ENCODE results near the gene NFIB. TPM values are rescaled to one million over a fixed set of nuclear protein-coding genes. Genes with fewer than 3 reads are reported as not detected.

NFIB gene
- total and polyA plus RNA-seq, 7 experiments from 2014 or later: 0.32 TPM; not detected in 6

DNA sequence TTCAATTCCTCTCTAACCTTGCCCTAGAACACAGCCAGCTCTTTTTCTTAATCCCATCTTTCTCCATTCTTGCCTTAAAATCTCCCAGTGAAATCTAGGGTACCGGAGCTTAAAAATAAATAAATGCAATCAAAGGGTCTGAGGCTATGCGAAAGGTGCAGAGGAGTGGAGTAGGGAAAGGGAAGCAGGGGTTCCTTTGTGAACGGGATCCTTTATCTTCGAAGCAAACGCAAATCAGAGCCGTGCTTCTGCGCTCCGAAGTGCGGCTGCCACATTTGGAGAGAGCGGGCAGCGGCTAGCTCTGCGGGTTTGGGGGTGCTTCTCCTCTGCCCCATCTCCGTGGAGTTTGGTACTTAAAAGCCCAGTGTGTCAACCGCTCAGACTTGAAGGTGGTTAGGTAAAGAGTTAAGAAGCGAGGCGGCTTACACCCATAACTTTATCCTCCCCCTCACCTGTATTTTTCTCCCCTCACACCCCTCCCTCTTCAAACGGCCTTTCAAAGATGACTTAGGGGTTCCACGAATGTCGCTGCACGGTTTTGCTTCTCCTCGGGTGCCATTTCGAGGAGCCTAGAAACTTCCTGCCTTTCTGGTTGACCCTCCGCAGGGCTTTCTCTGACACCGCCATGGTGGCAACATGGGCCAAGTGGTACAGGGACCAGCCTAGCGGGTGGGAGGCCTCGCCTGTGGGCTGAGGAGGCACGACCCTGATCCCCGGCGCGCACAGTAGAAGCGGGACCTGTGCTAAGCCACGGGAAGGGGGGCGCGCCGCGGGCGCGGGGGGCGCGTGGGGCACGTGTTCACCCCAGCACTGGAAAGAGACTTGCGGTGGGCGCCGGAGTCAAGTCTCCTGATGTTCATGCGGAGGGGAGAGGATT lies 31.7 kb upstream of the NFIB start:
- H3K27ac Mint-ChIP-seq: no peak overlapping the region
- DNase-seq: no peak
- peaks cover 31 to 40% (median 36%) of the 10 kb centered on the region in 5 donors for H3K27me3 Mint-ChIP-seq
- Histone ChIP-seq H3K9me3 (ENCODE audit: control insufficient read depth in 2 of 3, low read length in 3 of 3) (no peaks in the 10 kb centered on the region), H3K36me3 (ENCODE audit: control insufficient read depth in 2 of 3, insufficient read depth in 3 of 3, low read length in 3 of 3) (no peaks in the 10 kb centered on the region), H3K4me1 (ENCODE audit: control insufficient read depth in 2 of 2, insufficient read depth in 2 of 2, low read length in 2 of 2) (no peaks in the 10 kb centered on the region), H3K27ac (ENCODE audit: low read depth, low read length) (no peak overlapping the region), H3K27me3 (ENCODE audit: control insufficient read depth in 2 of 2, insufficient read depth in 2 of 2, low read length in 2 of 2) (peaks cover 0 to 10% of the 10 kb centered on the region in 2 donors), H3K4me3 (ENCODE audit: low read length) (no peak overlapping the region)
- ATAC-seq: no peak
- no peak overlapping the region for H3K4me3 Mint-ChIP-seq
- ChIA-PET CTCF (no interaction called here), POLR2A (no interaction called here)
- H3K36me3 Mint-ChIP-seq: no peaks in the 10 kb centered on the region
- peaks cover 3 to 19% (median 5%) of the 10 kb centered on the region in 7 donors for H3K4me1 Mint-ChIP-seq
- intact Hi-C loops (cut with micrococcal nuclease): loop anchor here in 1 of 2 donors (2.0 kb wide), 1 partner anchor 23 kb away; no protein-coding TSS in a partner anchor
- H3K9me3 Mint-ChIP-seq: peaks cover 0 to 7% (median 0%) of the 10 kb centered on the region in 11 donors

DNA sequence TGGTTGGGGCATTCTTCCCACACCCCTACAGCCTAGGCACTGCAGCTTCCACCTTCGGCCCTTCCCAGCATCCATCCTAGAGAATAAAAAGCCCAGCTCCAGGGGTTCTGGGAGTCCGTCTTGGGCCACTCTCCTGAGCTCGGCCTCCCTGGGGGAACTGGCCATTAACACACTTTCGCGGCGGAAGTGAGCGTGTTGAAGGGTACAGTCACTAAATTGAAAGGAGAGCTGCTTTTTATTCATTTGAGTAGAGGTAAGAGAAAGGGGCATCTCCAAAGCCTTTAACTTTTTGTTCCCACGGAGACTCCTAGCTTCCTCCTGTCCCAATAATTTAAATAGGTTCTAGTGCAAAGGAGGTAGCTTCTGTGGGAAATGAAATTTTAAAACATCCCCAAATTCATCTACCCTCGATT lies 31.0 kb upstream of the NFIB start:
- Histone ChIP-seq H3K27ac (ENCODE audit: low read depth, low read length) (no peak overlapping the region), H3K27me3 (ENCODE audit: control insufficient read depth in 2 of 2, insufficient read depth in 2 of 2, low read length in 2 of 2) (peaks cover 0 to 10% of the 10 kb centered on the region in 2 donors), H3K4me3 (ENCODE audit: low read length) (no peak overlapping the region), H3K36me3 (ENCODE audit: control insufficient read depth in 2 of 3, insufficient read depth in 3 of 3, low read length in 3 of 3) (no peaks in the 10 kb centered on the region), H3K4me1 (ENCODE audit: control insufficient read depth in 2 of 2, insufficient read depth in 2 of 2, low read length in 2 of 2) (no peaks in the 10 kb centered on the region), H3K9me3 (ENCODE audit: control insufficient read depth in 2 of 3, low read length in 3 of 3) (no peaks in the 10 kb centered on the region)
- ChIA-PET POLR2A (no interaction called here), CTCF (no interaction called here)
- DNase-seq (no peak), ATAC-seq (no peak)
- Mint-ChIP-seq H3K4me3 (no peak overlapping the region), H3K9me3 (peaks cover 0 to 7% (median 0%) of the 10 kb centered on the region in 11 donors), H3K27me3 (peaks cover 25 to 35% (median 29%) of the 10 kb centered on the region in 5 donors), H3K36me3 (no peaks in the 10 kb centered on the region), H3K27ac (no peak overlapping the region), H3K4me1 (peaks cover 3 to 19% (median 5%) of the 10 kb centered on the region in 7 donors)
- intact Hi-C loops (cut with micrococcal nuclease): loop anchor here in 1 of 2 donors (2.0 kb wide), 1 partner anchor 22 kb away; no protein-coding TSS in a partner anchor

GRCh38 chr9:14344053-14344524 lies 30.1 kb upstream of the NFIB start:
- ChIA-PET CTCF (no interaction called here), POLR2A (no interaction called here)
- intact Hi-C loops (cut with micrococcal nuclease): loop anchor here in 1 of 2 donors (2.0 kb wide), 1 partner anchor 21 kb away; no protein-coding TSS in a partner anchor
- Histone ChIP-seq H3K4me3 (ENCODE audit: low read length) (no peak overlapping the region), H3K36me3 (ENCODE audit: control insufficient read depth in 2 of 3, insufficient read depth in 3 of 3, low read length in 3 of 3) (no peaks in the 10 kb centered on the region), H3K27me3 (ENCODE audit: control insufficient read depth in 2 of 2, insufficient read depth in 2 of 2, low read length in 2 of 2) (peaks cover 0 to 10% of the 10 kb centered on the region in 2 donors), H3K4me1 (ENCODE audit: control insufficient read depth in 2 of 2, insufficient read depth in 2 of 2, low read length in 2 of 2) (no peaks in the 10 kb centered on the region), H3K9me3 (ENCODE audit: control insufficient read depth in 2 of 3, low read length in 3 of 3) (no peaks in the 10 kb centered on the region), H3K27ac (ENCODE audit: low read depth, low read length) (no peak overlapping the region)
- Mint-ChIP-seq H3K9me3 (peaks cover 0 to 5% (median 0%) of the 10 kb centered on the region in 11 donors), H3K27me3 (peaks cover 21 to 32% (median 23%) of the 10 kb centered on the region in 5 donors), H3K4me1 (peaks cover 2 to 15% (median 5%) of the 10 kb centered on the region in 7 donors), H3K27ac (no peak overlapping the region), H3K4me3 (no peak overlapping the region), H3K36me3 (peaks cover 0 to 5% (median 0%) of the 10 kb centered on the region in 5 donors)
- ATAC-seq (no peak), DNase-seq (no peak)

- H3K27ac Mint-ChIP-seq: no peak overlapping the region
- H3K9me3 Mint-ChIP-seq: peaks cover 0 to 5% (median 0%) of the 10 kb centered on the region in 11 donors
- ATAC-seq: no peak
- H3K4me1 Mint-ChIP-seq: peaks cover 0 to 12% (median 0%) of the 10 kb centered on the region in 7 donors
- no peak overlapping the region for H3K27ac ChIP-seq (ENCODE audit: low read depth, low read length)
- no peaks in the 10 kb centered on the region for H3K4me1 ChIP-seq (ENCODE audit: control insufficient read depth in 2 of 2, insufficient read depth in 2 of 2, low read length in 2 of 2)
- H3K36me3 Mint-ChIP-seq: peaks cover 0 to 7% (median 0%) of the 10 kb centered on the region in 5 donors
- CTCF ChIA-PET: no interaction called here
- H3K4me3 Mint-ChIP-seq: no peak overlapping the region
- no peak overlapping the region for H3K4me3 ChIP-seq (ENCODE audit: low read length)
- peaks cover 14 to 31% (median 23%) of the 10 kb centered on the region in 5 donors for H3K27me3 Mint-ChIP-seq
- POLR2A ChIA-PET: no interaction called here
- intact Hi-C loops (cut with micrococcal nuclease): loop anchor here in 1 of 2 donors (2.0 kb wide), 1 partner anchor 21 kb away; no protein-coding TSS in a partner anchor
- no peak for DNase-seq
- H3K27me3 ChIP-seq (ENCODE audit: control insufficient read depth in 2 of 2, insufficient read depth in 2 of 2, low read length in 2 of 2): peaks cover 0 to 8% of the 10 kb centered on the region in 2 donors
- no peaks in the 10 kb centered on the region for H3K9me3 ChIP-seq (ENCODE audit: control insufficient read depth in 2 of 3, low read length in 3 of 3)
- H3K36me3 ChIP-seq (ENCODE audit: control insufficient read depth in 2 of 3, insufficient read depth in 3 of 3, low read length in 3 of 3): no peaks in the 10 kb centered on the region
These were observed 29.5 kb upstream of the NFIB start for GRCh38 chr9:14343261-14344031.

DNA sequence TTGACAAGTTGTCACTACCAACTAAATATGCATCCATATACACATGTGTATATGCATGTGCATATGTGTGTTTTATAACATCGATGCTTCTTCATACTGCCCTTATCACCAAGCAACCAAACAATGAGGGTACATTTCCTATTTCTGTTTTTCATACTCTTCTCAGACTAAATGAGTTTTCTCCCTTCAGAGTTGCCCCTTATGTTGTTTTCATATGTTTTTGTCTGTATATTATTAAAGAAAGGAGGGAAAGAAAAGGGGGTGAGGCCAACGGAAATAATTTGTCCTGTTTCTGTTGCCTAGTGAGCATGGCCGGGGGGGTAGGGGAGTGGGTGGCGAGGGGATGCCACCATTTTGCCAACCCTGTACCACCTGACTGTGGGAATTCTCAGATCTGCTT lies 28.8 kb upstream of the NFIB start:
- CTCF ChIA-PET: no interaction called here
- no peak overlapping the region for H3K4me3 ChIP-seq (ENCODE audit: low read length)
- peaks cover 7 to 29% (median 17%) of the 10 kb centered on the region in 5 donors for H3K27me3 Mint-ChIP-seq
- ATAC-seq (no peak), DNase-seq (no peak)
- peaks cover 0 to 5% of the 10 kb centered on the region in 2 donors for H3K27me3 ChIP-seq (ENCODE audit: control insufficient read depth in 2 of 2, insufficient read depth in 2 of 2, low read length in 2 of 2)
- peaks cover 0 to 7% (median 0%) of the 10 kb centered on the region in 5 donors for H3K36me3 Mint-ChIP-seq
- H3K4me3 Mint-ChIP-seq: no peak overlapping the region
- no peaks in the 10 kb centered on the region for H3K36me3 ChIP-seq (ENCODE audit: control insufficient read depth in 2 of 3, insufficient read depth in 3 of 3, low read length in 3 of 3)
- no peak overlapping the region for H3K27ac ChIP-seq (ENCODE audit: low read depth, low read length)
- H3K9me3 ChIP-seq (ENCODE audit: control insufficient read depth in 2 of 3, low read length in 3 of 3): no peaks in the 10 kb centered on the region
- H3K4me1 ChIP-seq (ENCODE audit: control insufficient read depth in 2 of 2, insufficient read depth in 2 of 2, low read length in 2 of 2): no peaks in the 10 kb centered on the region
- H3K9me3 Mint-ChIP-seq: peaks cover 0 to 5% (median 0%) of the 10 kb centered on the region in 11 donors
- intact Hi-C loops (cut with micrococcal nuclease): no loop called here
- H3K27ac Mint-ChIP-seq: no peak overlapping the region
- peaks cover 0 to 12% (median 0%) of the 10 kb centered on the region in 7 donors for H3K4me1 Mint-ChIP-seq
- POLR2A ChIA-PET: no interaction called here

GRCh38 chr9:14341437-14342122 lies 27.6 kb upstream of the NFIB start:
- peaks cover 0 to 9% (median 0%) of the 10 kb centered on the region in 7 donors for H3K4me1 Mint-ChIP-seq

More at GRCh38 chr9:14341437-14342122, 27.6 kb upstream of the NFIB start:
- ATAC-seq (no peak), DNase-seq (no peak)
- Histone ChIP-seq H3K27ac (ENCODE audit: low read depth, low read length) (no peak overlapping the region), H3K4me3 (ENCODE audit: low read length) (no peak overlapping the region), H3K9me3 (ENCODE audit: control insufficient read depth in 2 of 3, low read length in 3 of 3) (no peaks in the 10 kb centered on the region), H3K36me3 (ENCODE audit: control insufficient read depth in 2 of 3, insufficient read depth in 3 of 3, low read length in 3 of 3) (no peaks in the 10 kb centered on the region), H3K27me3 (ENCODE audit: control insufficient read depth in 2 of 2, insufficient read depth in 2 of 2, low read length in 2 of 2) (no peaks in the 10 kb centered on the region), H3K4me1 (ENCODE audit: control insufficient read depth in 2 of 2, insufficient read depth in 2 of 2, low read length in 2 of 2) (no peaks in the 10 kb centered on the region)
- ChIA-PET CTCF (no interaction called here), POLR2A (no interaction called here)
- peaks cover 0 to 28% (median 21%) of the 10 kb centered on the region in 5 donors for H3K27me3 Mint-ChIP-seq
- no peak overlapping the region for H3K4me3 Mint-ChIP-seq
- H3K9me3 Mint-ChIP-seq: peaks cover 0 to 5% (median 0%) of the 10 kb centered on the region in 11 donors
- intact Hi-C loops (cut with micrococcal nuclease): no loop called here
- peaks cover 0 to 7% (median 0%) of the 10 kb centered on the region in 5 donors for H3K36me3 Mint-ChIP-seq
- H3K27ac Mint-ChIP-seq: no peak overlapping the region

Measured in naive thymus-derived CD4-positive, alpha-beta T cell (primary cell).